Upper lobe of right lung (tissue), 1 donor: ENCODE data around the gene PCNX2. TPM values are rescaled to one million over a fixed set of nuclear protein-coding genes. Genes with fewer than 3 reads are reported as not detected.
A peak's percentile ranks its signal among the peaks of the same experiment; 100 is the strongest.

Source experiments
- ATAC-seq: fragments of 200-7000 bp; cut with Tn5 transposase; one replicate; pipeline ENCODE4 v1.9.1; 2020; ENCODE audit warnings: mild to moderate bottlenecking, moderate library complexity
- DNase-seq: peaks from one replicate; pipeline ENCODE4 v3.0.0-alpha.2; 2020
- H3K27ac ChIP-seq: fragments of 200-600 bp; one replicate; pipeline ENCODE4 v1.8.0; 2022
- H3K27me3 ChIP-seq: fragments of 200-600 bp; one replicate; pipeline ENCODE4 v1.8.0; 2022; ENCODE audit warnings: mild to moderate bottlenecking
- H3K36me3 ChIP-seq: fragments of 200-600 bp; one replicate; pipeline ENCODE4 v1.8.0; 2022
- H3K4me1 ChIP-seq: fragments of 200-600 bp; one replicate; pipeline ENCODE4 v1.8.0; 2022
- H3K4me3 ChIP-seq: fragments of 200-600 bp; one replicate; pipeline ENCODE4 v1.8.0; 2022; ENCODE audit warnings: mild to moderate bottlenecking
- H3K9me3 ChIP-seq: fragments of 200-600 bp; one replicate; pipeline ENCODE4 v1.8.0; 2022
- intact Hi-C: fragments of 100-400 bp; cut with DNase I; formaldehyde crosslinking; loops from one replicate; pipeline ENCODE4 v1.11.0; 2022
- total RNA-seq: library from RNA; stranded (reverse); fragmentation: NEBNext Ultra II Directional; extraction: Animal tissue kit (Norgen Biotek cat#: 25700); gene quantifications from one replicate; pipeline ENCODE4 v1.2.1, GENCODE V29; 2021
- TF ChIP-seq, protein P1 (sequence below): fragments of 200-600 bp; IDR thresholded peaks from one replicate; pipeline ENCODE4 v1.8.0; 2022; ENCODE audit warnings: antibody characterized with exemption
- donor health status: DM: no; HTN: yes; CAD: no; lungs with severe emphysema.

PCNX2 gene
- total RNA-seq, 1 donor from 2014 or later = 6.8 TPM

DNA sequence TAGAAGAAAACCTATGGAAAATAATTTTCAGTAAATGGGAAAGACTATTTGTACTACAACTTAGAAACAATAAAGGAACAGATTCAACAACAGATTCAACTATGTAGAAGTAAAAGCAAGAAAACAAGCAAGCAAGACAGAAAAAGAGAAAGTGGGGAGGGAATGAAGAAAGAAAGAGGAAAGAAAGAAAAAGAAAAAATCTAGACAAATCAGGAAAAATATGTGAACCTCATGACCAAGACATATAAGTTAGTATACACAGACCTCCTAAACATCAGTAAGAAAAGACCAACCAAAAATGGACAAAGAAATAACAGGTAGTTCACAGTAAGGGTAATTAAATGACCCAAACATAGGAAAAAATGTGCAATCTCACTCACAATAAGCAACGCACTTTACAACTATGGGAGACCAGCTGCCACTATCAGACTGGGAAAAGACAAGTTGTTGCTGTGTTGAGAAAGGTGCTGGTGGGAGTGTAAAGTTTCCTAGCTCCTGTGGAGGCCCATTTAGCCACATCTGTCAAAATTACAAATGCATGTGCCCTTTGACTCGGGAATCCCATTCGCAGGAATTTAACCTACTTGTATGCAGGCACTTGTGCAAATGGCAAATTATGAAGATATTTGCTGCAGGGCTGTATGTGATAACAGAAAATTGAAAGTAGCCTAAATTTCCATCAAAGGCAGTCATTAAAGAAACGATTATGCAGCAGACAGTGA, 18.1 kb upstream of the PCNX2 start:
- TF ChIP-seq, protein P1, sequence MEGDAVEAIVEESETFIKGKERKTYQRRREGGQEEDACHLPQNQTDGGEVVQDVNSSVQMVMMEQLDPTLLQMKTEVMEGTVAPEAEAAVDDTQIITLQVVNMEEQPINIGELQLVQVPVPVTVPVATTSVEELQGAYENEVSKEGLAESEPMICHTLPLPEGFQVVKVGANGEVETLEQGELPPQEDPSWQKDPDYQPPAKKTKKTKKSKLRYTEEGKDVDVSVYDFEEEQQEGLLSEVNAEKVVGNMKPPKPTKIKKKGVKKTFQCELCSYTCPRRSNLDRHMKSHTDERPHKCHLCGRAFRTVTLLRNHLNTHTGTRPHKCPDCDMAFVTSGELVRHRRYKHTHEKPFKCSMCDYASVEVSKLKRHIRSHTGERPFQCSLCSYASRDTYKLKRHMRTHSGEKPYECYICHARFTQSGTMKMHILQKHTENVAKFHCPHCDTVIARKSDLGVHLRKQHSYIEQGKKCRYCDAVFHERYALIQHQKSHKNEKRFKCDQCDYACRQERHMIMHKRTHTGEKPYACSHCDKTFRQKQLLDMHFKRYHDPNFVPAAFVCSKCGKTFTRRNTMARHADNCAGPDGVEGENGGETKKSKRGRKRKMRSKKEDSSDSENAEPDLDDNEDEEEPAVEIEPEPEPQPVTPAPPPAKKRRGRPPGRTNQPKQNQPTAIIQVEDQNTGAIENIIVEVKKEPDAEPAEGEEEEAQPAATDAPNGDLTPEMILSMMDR = no peak
- no peak overlapping the region for H3K27ac ChIP-seq
- DNase-seq = no peak

DNA sequence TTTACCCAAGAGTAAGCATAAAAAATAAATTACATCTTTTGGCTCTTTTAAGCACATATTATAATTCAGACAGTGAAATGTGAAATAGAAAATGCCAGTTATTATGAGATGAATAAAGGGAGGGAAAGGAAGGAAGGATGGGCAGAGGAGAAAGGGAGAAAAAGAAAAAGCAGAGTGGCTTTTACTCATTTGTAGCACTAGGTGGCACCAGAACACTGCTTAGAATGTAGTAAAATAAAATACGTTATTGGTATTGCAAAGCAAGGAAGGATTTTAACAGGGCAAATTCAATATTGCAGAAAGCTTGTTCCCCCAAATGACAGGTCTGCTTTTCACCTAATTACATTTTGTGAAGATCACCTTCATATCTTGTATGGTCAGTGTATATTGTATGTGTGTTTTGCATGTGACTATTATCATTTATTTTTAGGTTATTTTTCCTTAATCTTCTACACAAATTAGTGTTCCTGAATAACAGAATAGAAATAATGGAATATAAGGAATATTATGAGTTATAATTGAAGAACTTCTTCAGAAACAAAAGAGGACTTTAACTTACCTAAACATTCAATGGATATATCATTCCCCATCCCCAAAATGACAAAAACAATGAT, 9.1 kb upstream of the PCNX2 start:
- Histone ChIP-seq H3K36me3 (no peaks in the 10 kb centered on the region), H3K4me1 (no peaks in the 10 kb centered on the region), H3K4me3 (no peak overlapping the region), H3K27me3 (no peaks in the 10 kb centered on the region), H3K9me3 (no peaks in the 10 kb centered on the region), H3K27ac (no peak overlapping the region)
- intact Hi-C loops = no loop called here
- TF ChIP-seq, protein P1 = peak; percentile 81
- peak; percentile 83 for ATAC-seq
- DNase-seq = no peak

More for the DNA sequence above, 18.1 kb upstream of the PCNX2 start:
- intact Hi-C loops = no loop called here
- H3K9me3 ChIP-seq = no peaks in the 10 kb centered on the region
- H3K27me3 ChIP-seq = no peaks in the 10 kb centered on the region
- no peaks in the 10 kb centered on the region for H3K4me1 ChIP-seq
- no peak overlapping the region for H3K4me3 ChIP-seq
- ATAC-seq = no peak
- no peaks in the 10 kb centered on the region for H3K36me3 ChIP-seq

DNA sequence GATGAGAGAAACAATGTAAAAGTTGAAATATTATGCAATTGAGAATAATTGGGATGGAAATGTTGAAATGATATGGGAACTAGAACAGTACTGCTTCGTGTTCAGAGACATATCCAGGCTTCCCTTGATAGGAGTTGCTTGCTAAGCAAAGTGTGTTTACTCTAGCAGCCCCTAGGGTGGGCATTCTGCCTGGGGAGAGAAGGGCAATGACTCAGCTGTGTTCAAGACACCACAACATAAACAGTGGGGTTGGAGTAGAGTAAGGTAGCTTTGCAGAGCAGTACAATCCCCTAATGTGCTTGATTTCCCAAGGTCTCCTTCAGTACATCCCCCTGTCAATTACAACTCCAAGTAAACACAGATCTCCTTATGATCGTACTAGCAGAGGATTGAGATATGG, 4.8 kb upstream of the PCNX2 start:
- TF ChIP-seq, protein P1 = no peak
- Histone ChIP-seq H3K4me1 (no peaks in the 10 kb centered on the region), H3K27me3 (peaks cover 6% of the 10 kb centered on the region), H3K36me3 (no peaks in the 10 kb centered on the region), H3K27ac (no peak overlapping the region), H3K9me3 (no peaks in the 10 kb centered on the region), H3K4me3 (no peak overlapping the region)
- DNase-seq (no peak), ATAC-seq (no peak)
- intact Hi-C loops = no loop called here

DNA sequence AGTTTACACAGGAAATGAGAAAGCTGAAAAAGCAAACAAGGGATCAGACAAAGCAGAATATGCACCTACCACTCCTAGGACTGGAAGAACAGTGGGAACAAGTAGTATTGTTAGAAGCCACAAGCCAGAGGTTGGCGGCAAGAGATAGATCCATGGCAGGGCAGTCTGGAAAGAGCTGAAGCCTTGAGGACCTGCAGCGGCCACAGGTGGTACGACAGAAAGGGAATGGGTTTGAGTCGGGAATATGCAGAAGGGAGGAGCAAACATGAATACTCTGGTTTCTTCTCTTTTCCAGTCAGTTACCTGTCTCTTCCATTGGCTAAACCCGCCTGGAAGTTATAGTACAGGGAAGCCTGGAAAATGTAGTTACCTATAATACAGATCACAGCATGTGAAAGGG, 3.9 kb upstream of the PCNX2 start:
- intact Hi-C loops = no loop called here
- Histone ChIP-seq H3K27me3 (peaks cover 6% of the 10 kb centered on the region), H3K4me3 (no peak overlapping the region), H3K27ac (no peak overlapping the region), H3K36me3 (no peaks in the 10 kb centered on the region), H3K4me1 (peaks cover 5% of the 10 kb centered on the region), H3K9me3 (no peaks in the 10 kb centered on the region)
- ATAC-seq (no peak), DNase-seq (no peak)
- TF ChIP-seq, protein P1 = no peak

DNA sequence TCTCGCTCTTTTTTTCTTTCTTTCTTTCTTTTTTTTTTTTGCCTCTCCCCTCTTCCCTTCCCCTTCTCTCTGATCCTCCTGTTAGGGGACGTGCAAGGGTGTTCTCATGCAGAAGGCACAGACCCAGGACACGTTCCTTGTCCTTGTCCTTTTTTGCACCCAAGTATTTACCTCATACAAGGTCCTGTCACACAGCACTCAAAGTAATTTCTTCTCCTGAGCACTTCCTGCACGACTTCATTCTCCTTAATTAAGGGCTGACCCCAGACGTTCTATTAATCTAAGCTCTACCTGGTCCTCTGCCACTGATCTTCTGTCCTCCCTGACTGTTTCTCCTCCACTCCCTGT, 424 bp upstream of the PCNX2 start:
- intact Hi-C loops = no loop called here
- H3K4me3 ChIP-seq = peak overlapping the region; percentile 59
- no peaks in the 10 kb centered on the region for H3K9me3 ChIP-seq
- DNase-seq = no peak
- peaks cover 6% of the 10 kb centered on the region for H3K27me3 ChIP-seq
- H3K27ac ChIP-seq = no peak overlapping the region
- TF ChIP-seq, protein P1 = no peak
- H3K36me3 ChIP-seq = no peaks in the 10 kb centered on the region
- ATAC-seq = no peak
- H3K4me1 ChIP-seq = peaks cover 5% of the 10 kb centered on the region
